Loucy (cell line): ENCODE results near the gene TUFT1.
"Not testable (repeated sequence)": the region's sequence is repeated elsewhere in the genome, so short reads cannot be mapped to it uniquely, and the experiment has no call there.

Experiments
- H2AFZ ChIP-seq: fragments of 200-600 bp; sonication (generic); 2 replicates; pipeline ENCODE4 v1.6.0; 2016; ENCODE audit warnings: antibody characterized with exemption, mild to moderate bottlenecking, low read length, moderate library complexity
- H3F3A ChIP-seq: fragments of 200-600 bp; 2 replicates; pipeline ENCODE4 v1.6.0; 2016; ENCODE audit warnings: antibody characterized with exemption, low read depth, mild to moderate bottlenecking
- H3K27me3 ChIP-seq: fragments of 200-600 bp; sonication (generic); 2 replicates; pipeline ENCODE4 v1.6.1; 2014; ENCODE audit warnings: low read length, mild to moderate bottlenecking; ENCODE audit not compliant: insufficient read depth, poor library complexity, severe bottlenecking
- H3K36me3 ChIP-seq: fragments of 200-600 bp; sonication (generic); 2 replicates; pipeline ENCODE4 v1.6.1; 2016; ENCODE audit warnings: low read length; ENCODE audit not compliant: insufficient read depth
- H3K4me1 ChIP-seq: fragments of 200-600 bp; sonication (generic); 2 replicates; pipeline ENCODE4 v1.5.1; 2014; ENCODE audit warnings: low read length, mild to moderate bottlenecking; ENCODE audit not compliant: insufficient read depth, poor library complexity, severe bottlenecking
- H3K4me2 ChIP-seq: fragments of 200-600 bp; sonication (generic); 2 replicates; pipeline ENCODE4 v1.6.0; 2014; ENCODE audit warnings: antibody characterized with exemption, low read length, low read depth, mild to moderate bottlenecking; ENCODE audit not compliant: poor library complexity, severe bottlenecking
- H3K4me3 ChIP-seq: fragments of 200-600 bp; sonication (generic); 2 replicates; pipeline ENCODE4 v1.5.1; 2014; ENCODE audit warnings: low read length, mild to moderate bottlenecking, mixed read lengths; ENCODE audit not compliant: poor library complexity, severe bottlenecking
- H3K79me2 ChIP-seq: fragments of 200-600 bp; sonication (generic); 2 replicates; pipeline ENCODE4 v1.6.1; 2014; ENCODE audit warnings: low read length; ENCODE audit not compliant: insufficient read depth
- H3K9ac ChIP-seq: fragments of 200-600 bp; sonication (generic); 2 replicates; pipeline ENCODE4 v1.6.0; 2014; ENCODE audit warnings: mild to moderate bottlenecking, low read depth, low read length, moderate library complexity; ENCODE audit not compliant: poor library complexity, severe bottlenecking
- H3K9me2 ChIP-seq: fragments of 200-600 bp; sonication (generic); replicated peaks from 2 replicates; pipeline ENCODE4 v1.6.1; 2016; ENCODE audit warnings: low read depth, low read length, mixed read lengths
- H3K9me3 ChIP-seq: fragments of 200-600 bp; sonication (generic); 2 replicates; pipeline ENCODE4 v1.6.1; 2014; ENCODE audit warnings: mild to moderate bottlenecking, antibody characterized with exemption, low read length, low read depth; ENCODE audit not compliant: insufficient read depth
- H4K20me1 ChIP-seq: fragments of 200-600 bp; sonication (generic); 2 replicates; pipeline ENCODE4 v1.6.0; 2014; ENCODE audit warnings: antibody characterized with exemption, low read length, mild to moderate bottlenecking; ENCODE audit not compliant: insufficient read depth, poor library complexity, severe bottlenecking
- EZH2phosphoT487 ChIP-seq: fragments of 200-600 bp; IDR thresholded peaks from 2 replicates; pipeline ENCODE4 v1.6.1; 2018; ENCODE audit warnings: antibody characterized with exemption, mild to moderate bottlenecking, moderate library complexity, borderline replicate concordance
- TF ChIP-seq, protein P1 (sequence below): fragments of 200-600 bp; sonication (generic); conservative IDR thresholded peaks from 2 replicates; pipeline ENCODE4 v1.5.1; 2014; ENCODE audit warnings: mild to moderate bottlenecking, antibody characterized with exemption, low read length

TUFT1 gene

GRCh38 chr1:151596166-151596953, 56.3 kb downstream of the TUFT1 start:
- H3K9ac ChIP-seq, result no peak overlapping the region
- no peak overlapping the region for H2AFZ ChIP-seq
- no peaks in the 10 kb centered on the region for H3K79me2 ChIP-seq
- no peak overlapping the region for H3K4me3 ChIP-seq
- H3K27me3 ChIP-seq, result no peaks in the 10 kb centered on the region
- H3K36me3 ChIP-seq, result no peaks in the 10 kb centered on the region
- no peaks in the 10 kb centered on the region for H3F3A ChIP-seq
- H3K9me2 ChIP-seq, result no peaks in the 10 kb centered on the region
- H3K9me3 ChIP-seq, result no peaks in the 10 kb centered on the region
- H3K4me2 ChIP-seq, result no peak overlapping the region
- H3K4me1 ChIP-seq, result peaks cover 5% of the 10 kb centered on the region
- TF ChIP-seq, protein P1, sequence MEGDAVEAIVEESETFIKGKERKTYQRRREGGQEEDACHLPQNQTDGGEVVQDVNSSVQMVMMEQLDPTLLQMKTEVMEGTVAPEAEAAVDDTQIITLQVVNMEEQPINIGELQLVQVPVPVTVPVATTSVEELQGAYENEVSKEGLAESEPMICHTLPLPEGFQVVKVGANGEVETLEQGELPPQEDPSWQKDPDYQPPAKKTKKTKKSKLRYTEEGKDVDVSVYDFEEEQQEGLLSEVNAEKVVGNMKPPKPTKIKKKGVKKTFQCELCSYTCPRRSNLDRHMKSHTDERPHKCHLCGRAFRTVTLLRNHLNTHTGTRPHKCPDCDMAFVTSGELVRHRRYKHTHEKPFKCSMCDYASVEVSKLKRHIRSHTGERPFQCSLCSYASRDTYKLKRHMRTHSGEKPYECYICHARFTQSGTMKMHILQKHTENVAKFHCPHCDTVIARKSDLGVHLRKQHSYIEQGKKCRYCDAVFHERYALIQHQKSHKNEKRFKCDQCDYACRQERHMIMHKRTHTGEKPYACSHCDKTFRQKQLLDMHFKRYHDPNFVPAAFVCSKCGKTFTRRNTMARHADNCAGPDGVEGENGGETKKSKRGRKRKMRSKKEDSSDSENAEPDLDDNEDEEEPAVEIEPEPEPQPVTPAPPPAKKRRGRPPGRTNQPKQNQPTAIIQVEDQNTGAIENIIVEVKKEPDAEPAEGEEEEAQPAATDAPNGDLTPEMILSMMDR, result no peak
- TF ChIP-seq EZH2phosphoT487, result no peak
- no peaks in the 10 kb centered on the region for H4K20me1 ChIP-seq

- H3K4me1 ChIP-seq, result not testable (repeated sequence)
Observed at GRCh38 chr1:151602550-151602949, 62.4 kb downstream of the TUFT1 start.

GRCh38 chr1:151604291-151604690, 64.2 kb downstream of the TUFT1 start:
- Histone ChIP-seq H4K20me1 (no peaks in the 10 kb centered on the region), H3K36me3 (no peaks in the 10 kb centered on the region), H3K4me3 (no peak overlapping the region), H3K9ac (no peak overlapping the region), H3F3A (no peaks in the 10 kb centered on the region), H2AFZ (no peak overlapping the region), H3K9me3 (no peaks in the 10 kb centered on the region), H3K4me2 (no peak overlapping the region), H3K79me2 (no peaks in the 10 kb centered on the region), H3K9me2 (no peaks in the 10 kb centered on the region), H3K4me1 (no peaks in the 10 kb centered on the region), H3K27me3 (no peaks in the 10 kb centered on the region)
- TF ChIP-seq, protein P1, result no peak
- TF ChIP-seq EZH2phosphoT487, result no peak

More at GRCh38 chr1:151602550-151602949, 62.4 kb downstream of the TUFT1 start:
- not testable (repeated sequence) for H3K4me3 ChIP-seq, H3K27me3 ChIP-seq, H3K9me3 ChIP-seq, H2AFZ ChIP-seq, H3F3A ChIP-seq, H4K20me1 ChIP-seq, H3K9ac ChIP-seq, H3K9me2 ChIP-seq, H3K79me2 ChIP-seq, H3K4me2 ChIP-seq, H3K36me3 ChIP-seq

- no peak overlapping the region for H3K9ac ChIP-seq
- no peaks in the 10 kb centered on the region for H3F3A ChIP-seq
- H2AFZ ChIP-seq, result no peak overlapping the region
- no peaks in the 10 kb centered on the region for H3K27me3 ChIP-seq
- no peaks in the 10 kb centered on the region for H3K36me3 ChIP-seq
- TF ChIP-seq, protein P1, result no peak
- no peak for TF ChIP-seq EZH2phosphoT487
- H3K9me2 ChIP-seq, result no peaks in the 10 kb centered on the region
- H3K79me2 ChIP-seq, result no peaks in the 10 kb centered on the region
- H3K4me2 ChIP-seq, result no peak overlapping the region
- H3K4me1 ChIP-seq, result peaks cover 2% of the 10 kb centered on the region
- H3K4me3 ChIP-seq, result no peak overlapping the region
- H4K20me1 ChIP-seq, result no peaks in the 10 kb centered on the region
- H3K9me3 ChIP-seq, result no peaks in the 10 kb centered on the region
Observed at GRCh38 chr1:151606384-151606783, 66.3 kb downstream of the TUFT1 start.
